HFF-Myc (cell line): ENCODE results near the gene CYP2D6.
A peak's percentile ranks its signal among the peaks of the same experiment; 100 is the strongest.

ENCODE experiments used
- DNase-seq: peaks from one replicate; pipeline ENCODE4 v3.0.0-alpha.2; 2011; ENCODE audit warnings: low read depth; ENCODE audit errors: extremely low read depth
- H3K4me3 ChIP-seq: replicated peaks from 2 replicates; pipeline ENCODE4 v1.5.1; 2011; ENCODE audit warnings: low read depth, mild to moderate bottlenecking, control low read depth, low read length
- CTCF ChIP-seq: IDR thresholded peaks from 2 replicates; pipeline ENCODE4 v1.5.1; 2012; ENCODE audit warnings: mild to moderate bottlenecking, low read depth, low read length, control low read depth; ENCODE audit errors: missing control alignments

Gene CYP2D6

DNA sequence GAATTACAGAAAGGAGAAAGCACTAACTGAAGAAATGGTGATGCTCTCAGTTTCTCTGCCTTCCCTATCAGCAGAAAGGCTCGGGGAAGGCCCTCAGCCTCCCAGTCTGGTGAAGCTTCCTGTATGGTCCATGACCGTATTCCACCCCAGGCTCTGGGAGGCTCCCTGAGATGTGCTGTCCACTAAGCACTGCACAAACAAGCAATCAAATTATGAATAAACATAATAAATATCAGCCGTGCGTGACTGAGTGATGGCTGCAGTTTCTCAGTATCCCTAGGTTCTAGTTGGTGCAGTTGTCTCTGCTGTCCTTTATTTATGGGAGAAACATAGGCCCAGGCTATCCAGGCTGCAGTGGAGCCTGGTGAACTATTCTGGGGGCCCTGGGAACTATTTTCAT, 47.5 kb downstream of the CYP2D6 start:
- H3K4me3 ChIP-seq: no peak overlapping the region
- no peak for DNase-seq
- no peak for TF ChIP-seq CTCF

GRCh38 chr22:42080287-42080686, 50.3 kb downstream of the CYP2D6 start:
- DNase-seq: no peak
- H3K4me3 ChIP-seq: peak overlapping the region; percentile 76
- no peak for TF ChIP-seq CTCF

DNA sequence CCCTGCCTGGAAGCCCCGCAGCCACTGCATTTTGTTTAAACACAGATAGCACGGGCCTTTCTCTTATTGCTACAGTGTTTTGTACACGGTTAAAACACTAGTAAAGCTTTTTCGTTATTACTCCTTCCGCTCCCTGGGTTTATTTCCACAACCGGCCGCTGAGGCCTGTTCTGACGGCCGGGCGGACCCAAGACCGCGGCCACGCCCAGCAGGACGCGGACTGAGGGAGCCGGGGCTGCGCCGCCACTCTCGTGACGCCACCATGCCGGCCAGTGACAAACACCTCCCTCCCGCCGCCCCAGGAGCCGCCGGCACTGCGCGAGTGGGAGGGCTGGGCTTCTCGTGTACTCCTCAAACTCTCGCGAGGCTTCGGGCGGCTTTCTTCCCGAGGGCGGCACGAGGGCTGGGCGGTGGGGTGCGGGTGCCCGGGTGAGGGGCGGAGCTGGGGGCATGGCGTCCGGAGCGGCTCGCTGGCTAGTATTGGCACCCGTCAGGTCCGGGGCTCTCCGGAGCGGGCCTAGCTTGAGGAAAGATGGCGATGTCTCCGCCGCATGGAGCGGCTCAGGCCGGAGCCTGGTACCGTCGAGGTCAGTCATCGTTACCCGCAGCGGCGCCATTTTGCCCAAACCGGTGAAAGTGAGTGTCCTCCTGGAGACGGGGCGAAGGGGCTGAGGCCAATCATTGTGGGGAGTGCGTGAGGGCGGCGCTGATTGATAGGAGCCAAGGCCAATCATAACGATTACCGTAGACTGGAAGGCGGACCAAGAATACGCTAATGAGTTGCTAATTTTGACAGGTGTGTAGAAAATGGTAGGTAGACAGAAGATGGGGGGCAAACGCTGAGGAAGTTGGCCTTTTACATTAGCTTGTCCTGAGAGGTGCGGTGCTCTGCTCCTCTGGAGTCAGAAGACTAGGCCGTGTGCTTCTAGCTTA, 51.0 kb downstream of the CYP2D6 start, which contains the start of gene SMDT1:
Gene SMDT1 (plus strand): TSS at position 382 of the 933 bp plus-strand sequence. CDS start 69 bp downstream, at position 451.
- H3K4me3 ChIP-seq: peak within 1 kb of the TSS; percentile 76
- peak; percentile 95 for DNase-seq
- no peak for TF ChIP-seq CTCF

GRCh38 chr22:42078469-42079318, 51.9 kb downstream of the CYP2D6 start:
- TF ChIP-seq CTCF: no peak
- no peak for DNase-seq
- peak overlapping the region; percentile 76 for H3K4me3 ChIP-seq

GRCh38 chr22:42077486-42078125, 53.0 kb downstream of the CYP2D6 start:
- DNase-seq: no peak
- no peak overlapping the region for H3K4me3 ChIP-seq
- TF ChIP-seq CTCF: no peak

DNA sequence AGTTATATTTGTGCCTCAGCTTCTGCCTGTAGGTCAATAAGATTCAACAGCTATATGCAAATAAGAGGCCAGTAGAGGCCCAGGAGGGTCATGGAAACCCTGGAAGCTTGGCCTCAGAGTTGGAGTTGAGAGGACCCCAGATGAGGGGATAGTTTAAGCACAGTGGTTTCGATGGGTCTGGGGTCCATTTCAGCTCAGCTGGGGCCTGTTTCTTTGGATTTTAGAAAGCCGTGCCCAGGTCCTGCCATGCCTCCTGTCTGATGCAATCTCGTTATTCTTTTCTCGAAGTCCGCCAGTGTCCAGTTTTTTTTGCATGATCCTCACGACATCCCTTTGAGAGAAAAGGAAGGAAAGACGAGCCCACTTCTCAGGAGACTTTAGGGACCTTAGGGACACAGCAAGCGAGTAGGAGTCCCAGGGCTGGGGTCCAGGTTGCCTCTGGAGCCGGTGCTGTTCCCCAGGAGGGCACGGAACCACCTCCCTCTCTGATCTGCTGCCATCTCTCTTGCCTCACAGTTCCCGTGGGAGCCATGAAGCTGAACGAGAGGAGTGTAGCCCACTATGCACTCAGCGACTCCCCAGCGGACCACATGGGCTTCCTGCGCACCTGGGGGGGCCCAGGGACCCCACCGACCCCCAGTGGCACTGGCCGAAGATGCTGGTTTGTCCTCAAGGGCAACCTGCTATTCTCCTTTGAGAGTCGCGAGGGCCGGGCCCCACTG, 53.7 kb downstream of the CYP2D6 start:
- no peak overlapping the region for H3K4me3 ChIP-seq
- TF ChIP-seq CTCF: no peak

More for the DNA sequence above, 53.7 kb downstream of the CYP2D6 start:
- DNase-seq: no peak
